D341Med (cell line): ENCODE data around the gene TEC.
A peak's percentile ranks its signal among the peaks of the same experiment; 100 is the strongest.
"Not testable (repeated sequence)": the region's sequence is repeated elsewhere in the genome, so short reads cannot be mapped to it uniquely, and the experiment has no call there.

Source experiments
- DNase-seq: peaks from one replicate; pipeline ENCODE4 v3.0.0; 2012; ENCODE audit warnings: low spot score

Gene TEC

GRCh38 chr4:48268956-48269860 is at the start of gene TEC:
TEC (minus strand) TSS chr4:48269838; CDS start chr4:48228614, 41,224 bp downstream.
- no peak for DNase-seq

- peak; percentile 65 for DNase-seq
These were observed 46.3 kb upstream of the TEC start for GRCh38 chr4:48315728-48316630.

- not testable (repeated sequence) for DNase-seq
These were observed 45.1 kb upstream of the TEC start for GRCh38 chr4:48314746-48315145.

- DNase-seq: no peak
These were observed 42.3 kb upstream of the TEC start for GRCh38 chr4:48311896-48312295.

GRCh38 chr4:48308901-48309300 is 39.3 kb upstream of the TEC start:
- DNase-seq: no peak

- DNase-seq: no peak
These were observed 37.9 kb upstream of the TEC start for GRCh38 chr4:48307528-48307927.

GRCh38 chr4:48305508-48305907 is 35.9 kb upstream of the TEC start:
- no peak for DNase-seq

GRCh38 chr4:48300004-48300403 is 30.4 kb upstream of the TEC start:
- no peak for DNase-seq

GRCh38 chr4:48299560-48299959 is 29.9 kb upstream of the TEC start:
- no peak for DNase-seq

GRCh38 chr4:48297256-48297846 is 27.7 kb upstream of the TEC start:
- no peak for DNase-seq

- no peak for DNase-seq
These were observed 26.7 kb upstream of the TEC start for GRCh38 chr4:48296365-48296764.

GRCh38 chr4:48295116-48295515 is 25.5 kb upstream of the TEC start:
- no peak for DNase-seq

GRCh38 chr4:48292218-48292790 is 22.7 kb upstream of the TEC start:
- DNase-seq: not testable (repeated sequence)

- peak; percentile 55 for DNase-seq
These were observed 20.6 kb upstream of the TEC start for GRCh38 chr4:48290146-48290772.

GRCh38 chr4:48286060-48286459 is 16.4 kb upstream of the TEC start:
- not testable (repeated sequence) for DNase-seq

- not testable (repeated sequence) for DNase-seq
These were observed 16.0 kb upstream of the TEC start for GRCh38 chr4:48285640-48286039.

GRCh38 chr4:48275686-48276085 is 6.0 kb upstream of the TEC start:
- no peak for DNase-seq

- no peak for DNase-seq
These were observed 5.6 kb upstream of the TEC start for GRCh38 chr4:48275247-48275646.

GRCh38 chr4:48271626-48272025 is 2.0 kb upstream of the TEC start:
- DNase-seq: no peak

- no peak for DNase-seq
These were observed 1.4 kb upstream of the TEC start for GRCh38 chr4:48270951-48271473.

GRCh38 chr4:48270523-48270897 is 872 bp upstream of the TEC start:
- no peak for DNase-seq
